GM12865 (cell line): ENCODE data around the gene PF4V1.

Experiments used
- DNase-seq: peaks from one replicate; pipeline ENCODE4 v3.0.0; 2010; ENCODE audit warnings: low read depth
- H3K4me3 ChIP-seq: 2 replicates; pipeline ENCODE4 v1.5.1; 2011; ENCODE audit warnings: mild to moderate bottlenecking, low read depth, low read length, control low read depth
- CTCF ChIP-seq: IDR thresholded peaks from 2 replicates; pipeline ENCODE4 v1.5.1; 2011; ENCODE audit warnings: low read length, control low read depth, low read depth, inconsistent platforms; ENCODE audit not compliant: insufficient read depth; ENCODE audit errors: missing control alignments

Gene PF4V1

GRCh38 chr4:73853246-73853704 lies at the start of gene PF4V1:
Gene PF4V1, plus strand, starts transcription at chr4:73853296. Its CDS starts 67 bp downstream, at chr4:73853363.
- H3K4me3 ChIP-seq: no peak within 1 kb of the TSS
- DNase-seq: no peak
- TF ChIP-seq CTCF: no peak

GRCh38 chr4:73810191-73810590 lies 42.9 kb upstream of the PF4V1 start:
- TF ChIP-seq CTCF: no peak

GRCh38 chr4:73811841-73812240 lies 41.3 kb upstream of the PF4V1 start:
- no peak for TF ChIP-seq CTCF
- DNase-seq: no peak
- no peak overlapping the region for H3K4me3 ChIP-seq

More at GRCh38 chr4:73810191-73810590, 42.9 kb upstream of the PF4V1 start:
- no peak for DNase-seq
- H3K4me3 ChIP-seq: no peak overlapping the region

GRCh38 chr4:73814679-73815078 lies 38.4 kb upstream of the PF4V1 start:
- no peak for TF ChIP-seq CTCF
- no peak for DNase-seq
- H3K4me3 ChIP-seq: no peak overlapping the region

- no peak for DNase-seq
- no peak overlapping the region for H3K4me3 ChIP-seq
Measured at GRCh38 chr4:73815145-73815544, 38.0 kb upstream of the PF4V1 start.

GRCh38 chr4:73816814-73817213 lies 36.3 kb upstream of the PF4V1 start:
- H3K4me3 ChIP-seq: no peak overlapping the region
- TF ChIP-seq CTCF: no peak
- no peak for DNase-seq

More at GRCh38 chr4:73815145-73815544, 38.0 kb upstream of the PF4V1 start:
- no peak for TF ChIP-seq CTCF

- no peak for DNase-seq
- TF ChIP-seq CTCF: no peak
- H3K4me3 ChIP-seq: no peak overlapping the region
Measured at GRCh38 chr4:73817341-73817740, 35.8 kb upstream of the PF4V1 start.
